Trophoblast cell (in vitro differentiated cells and primary cell): ENCODE data around the gene RAG1.
A peak's percentile ranks its signal among the peaks of the same experiment; 100 is the strongest.

Source experiments
- DNase-seq, 2 donors: peaks; one replicate each; pipeline ENCODE4 v3.0.0-alpha.2; 2016
- H2AFZ ChIP-seq: 2 replicates; pipeline ENCODE4 v1.6.1; 2013; ENCODE audit warnings: low read length, moderate library complexity, mild to moderate bottlenecking; ENCODE audit not compliant: insufficient read depth, poor library complexity
- H2AK5ac ChIP-seq: 2 replicates; pipeline ENCODE4 v1.6.1; 2013; ENCODE audit warnings: mild to moderate bottlenecking, low read length
- H2BK120ac ChIP-seq: 2 replicates; pipeline ENCODE4 v1.6.1; 2013; ENCODE audit warnings: low read length, mild to moderate bottlenecking, moderate library complexity; ENCODE audit not compliant: insufficient read depth, poor library complexity
- H2BK12ac ChIP-seq: 2 replicates; pipeline ENCODE4 v1.6.1; 2013; ENCODE audit warnings: mild to moderate bottlenecking, low read length, moderate library complexity
- H2BK5ac ChIP-seq: 2 replicates; pipeline ENCODE4 v1.6.1; 2013; ENCODE audit warnings: low read length, low read depth, moderate library complexity, mild to moderate bottlenecking; ENCODE audit not compliant: poor library complexity
- H3K14ac ChIP-seq: 2 replicates; pipeline ENCODE4 v1.6.1; 2013; ENCODE audit warnings: mild to moderate bottlenecking, low read length
- H3K18ac ChIP-seq: 2 replicates; pipeline ENCODE4 v1.6.1; 2013; ENCODE audit warnings: mild to moderate bottlenecking, low read length
- H3K23ac ChIP-seq: 2 replicates; pipeline ENCODE4 v1.6.1; 2013; ENCODE audit warnings: low read length
- H3K27ac ChIP-seq: 2 replicates; pipeline ENCODE4 v1.5.1; 2013; ENCODE audit warnings: low read depth, mild to moderate bottlenecking, inconsistent platforms, low read length, moderate library complexity
- H3K27me3 ChIP-seq: 2 replicates; pipeline ENCODE4 v1.6.1; 2013; ENCODE audit warnings: inconsistent platforms, mild to moderate bottlenecking, low read length, moderate library complexity; ENCODE audit not compliant: insufficient read depth
- H3K36me3 ChIP-seq, 2 experiments: 1 replicate in 1 of 2; 2 replicates in 1 of 2; pipeline ENCODE4 v1.6.1; 2013; ENCODE audit warnings: low read length in 2 of 2, mild to moderate bottlenecking in 2 of 2, moderate library complexity in 1 of 2; ENCODE audit not compliant: insufficient read depth in 2 of 2, control insufficient read depth in 1 of 2
- H3K4ac ChIP-seq: 2 replicates; pipeline ENCODE4 v1.6.1; 2013; ENCODE audit warnings: low read depth, mild to moderate bottlenecking, low read length, moderate library complexity
- H3K4me1 ChIP-seq, 2 experiments: 1 replicate in 1 of 2; 2 replicates in 1 of 2; pipeline ENCODE4 v1.6.1; 2013; ENCODE audit warnings: low read length in 2 of 2, mild to moderate bottlenecking in 2 of 2, moderate library complexity in 1 of 2; ENCODE audit not compliant: insufficient read depth in 2 of 2, control insufficient read depth in 1 of 2
- H3K4me2 ChIP-seq: 2 replicates; pipeline ENCODE4 v1.6.1; 2013; ENCODE audit warnings: inconsistent platforms, mild to moderate bottlenecking, low read length, moderate library complexity
- H3K4me3 ChIP-seq: 2 replicates; pipeline ENCODE4 v1.5.1; 2013; ENCODE audit warnings: mild to moderate bottlenecking, low read depth, low read length, inconsistent platforms
- H3K79me1 ChIP-seq: one replicate; pipeline ENCODE4 v1.6.1; 2013; ENCODE audit warnings: low read length
- H3K79me2 ChIP-seq: 2 replicates; pipeline ENCODE4 v1.6.1; 2013; ENCODE audit warnings: low read length, mild to moderate bottlenecking; ENCODE audit not compliant: control insufficient read depth, insufficient read depth, poor library complexity
- H3K9ac ChIP-seq: 2 replicates; pipeline ENCODE4 v1.6.1; 2013; ENCODE audit warnings: mild to moderate bottlenecking, low read length
- H3K9me3 ChIP-seq: 2 replicates; pipeline ENCODE4 v1.6.1; 2013; ENCODE audit warnings: low read depth, mild to moderate bottlenecking, control low read depth, inconsistent platforms, low read length; ENCODE audit not compliant: insufficient read depth
- H4K12ac ChIP-seq: 2 replicates; pipeline ENCODE4 v1.6.1; 2013; ENCODE audit warnings: low read depth, mild to moderate bottlenecking, low read length, moderate library complexity
- H4K8ac ChIP-seq: 2 replicates; pipeline ENCODE4 v1.6.1; 2013; ENCODE audit warnings: low read depth, mild to moderate bottlenecking, low read length, moderate library complexity
- H4K91ac ChIP-seq: one replicate; pipeline ENCODE4 v1.6.1; 2013; ENCODE audit warnings: low read depth, mild to moderate bottlenecking, low read length, moderate library complexity
- WGBS: extraction: QIAGEN DNeasy Blood & Tissue Kit; methylation state at CpG from one replicate; pipeline ENCODE4 v1.1.7; 2013; ENCODE audit warnings: missing lambda C conversion rate; ENCODE audit not compliant: insufficient read length, insufficient coverage; ENCODE audit errors: extremely low coverage; 5-methylcytosine and 5-hydroxymethylcytosine counted together

Gene RAG1

DNA sequence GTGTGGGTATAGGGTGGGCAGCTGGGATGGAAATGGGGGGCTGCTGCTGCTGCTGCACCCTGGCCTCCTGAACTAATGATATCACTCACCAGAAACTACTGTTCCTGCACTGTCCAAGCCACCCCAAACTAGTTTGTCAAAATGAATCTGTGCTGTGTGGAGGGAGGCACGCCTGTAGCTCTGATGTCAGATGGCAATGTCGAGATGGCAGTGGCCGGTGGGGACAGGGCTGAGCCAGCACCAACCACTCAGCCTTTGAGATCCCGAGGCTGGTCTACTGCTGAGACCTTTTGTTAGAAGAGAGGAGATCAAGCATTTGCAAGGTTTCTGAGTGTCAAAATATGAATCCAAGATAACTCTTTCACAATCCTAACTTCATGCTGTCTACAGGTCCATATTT lies 1.3 kb downstream of the RAG1 start:
- Histone ChIP-seq H4K91ac (no peak overlapping the region), H2AK5ac (no peak overlapping the region), H3K4me2 (no peak overlapping the region), H2AFZ (no peak overlapping the region), H3K4ac (no peak overlapping the region), H3K4me3 (no peak overlapping the region), H3K18ac (no peak overlapping the region), H3K27ac (no peak overlapping the region), H3K79me1 (peaks cover 2% of the 10 kb centered on the region), H3K23ac (no peak overlapping the region), H3K27me3 (no peaks in the 10 kb centered on the region), H3K14ac (no peak overlapping the region), H2BK12ac (no peak overlapping the region), H2BK120ac (no peak overlapping the region), H3K79me2 (no peaks in the 10 kb centered on the region), H3K9me3 (no peaks in the 10 kb centered on the region), H3K9ac (no peak overlapping the region), H3K36me3 (peaks cover 0 to 2% of the 10 kb centered on the region in 2 experiments), H3K4me1 (peaks cover 0 to 3% of the 10 kb centered on the region in 2 experiments), H4K8ac (no peak overlapping the region), H2BK5ac (no peak overlapping the region), H4K12ac (no peak overlapping the region)
- no peak for DNase-seq
- WGBS, result no CpG with 5 or more reads among the region's 4 CpGs

DNA sequence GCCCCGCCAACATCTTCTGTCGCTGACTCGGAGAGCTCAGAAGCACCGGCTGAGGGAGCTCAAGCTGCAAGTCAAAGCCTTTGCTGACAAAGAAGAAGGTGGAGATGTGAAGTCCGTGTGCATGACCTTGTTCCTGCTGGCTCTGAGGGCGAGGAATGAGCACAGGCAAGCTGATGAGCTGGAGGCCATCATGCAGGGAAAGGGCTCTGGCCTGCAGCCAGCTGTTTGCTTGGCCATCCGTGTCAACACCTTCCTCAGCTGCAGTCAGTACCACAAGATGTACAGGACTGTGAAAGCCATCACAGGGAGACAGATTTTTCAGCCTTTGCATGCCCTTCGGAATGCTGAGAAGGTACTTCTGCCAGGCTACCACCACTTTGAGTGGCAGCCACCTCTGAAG lies 6.7 kb downstream of the RAG1 start:
- H3K23ac ChIP-seq, result no peak overlapping the region
- peak in 1 of 2 donors; percentile 37 for DNase-seq
- H3K9ac ChIP-seq, result no peak overlapping the region
- H2AFZ ChIP-seq, result no peak overlapping the region
- H3K36me3 ChIP-seq, result peaks cover 0 to 2% of the 10 kb centered on the region in 2 experiments
- no peak overlapping the region for H3K18ac ChIP-seq
- no peak overlapping the region for H3K27ac ChIP-seq
- H3K4ac ChIP-seq, result no peak overlapping the region
- H3K4me1 ChIP-seq, result no peaks in the 10 kb centered on the region
- H3K4me2 ChIP-seq, result no peak overlapping the region
- no peak overlapping the region for H3K4me3 ChIP-seq
- H2BK12ac ChIP-seq, result no peak overlapping the region
- no peaks in the 10 kb centered on the region for H3K27me3 ChIP-seq
- H4K8ac ChIP-seq, result no peak overlapping the region
- no peak overlapping the region for H2AK5ac ChIP-seq
- H4K12ac ChIP-seq, result no peak overlapping the region
- WGBS, result no CpG with 5 or more reads among the region's 8 CpGs
- H2BK5ac ChIP-seq, result no peak overlapping the region
- no peak overlapping the region for H3K14ac ChIP-seq
- no peaks in the 10 kb centered on the region for H3K79me1 ChIP-seq
- no peaks in the 10 kb centered on the region for H3K79me2 ChIP-seq
- H2BK120ac ChIP-seq, result no peak overlapping the region
- peaks cover 2% of the 10 kb centered on the region for H3K9me3 ChIP-seq
- no peak overlapping the region for H4K91ac ChIP-seq

DNA sequence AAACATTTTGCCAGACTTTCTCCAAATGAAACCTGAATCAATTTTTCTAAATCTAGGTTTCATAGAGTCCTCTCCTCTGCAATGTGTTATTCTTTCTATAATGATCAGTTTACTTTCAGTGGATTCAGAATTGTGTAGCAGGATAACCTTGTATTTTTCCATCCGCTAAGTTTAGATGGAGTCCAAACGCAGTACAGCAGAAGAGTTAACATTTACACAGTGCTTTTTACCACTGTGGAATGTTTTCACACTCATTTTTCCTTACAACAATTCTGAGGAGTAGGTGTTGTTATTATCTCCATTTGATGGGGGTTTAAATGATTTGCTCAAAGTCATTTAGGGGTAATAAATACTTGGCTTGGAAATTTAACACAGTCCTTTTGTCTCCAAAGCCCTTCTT lies 9.6 kb downstream of the RAG1 start:
- WGBS, result no CpG with 5 or more reads among the region's 2 CpGs
- Histone ChIP-seq H4K12ac (no peak overlapping the region), H2BK120ac (no peak overlapping the region), H4K8ac (no peak overlapping the region), H2BK5ac (no peak overlapping the region), H3K4me2 (no peak overlapping the region), H3K4me1 (no peaks in the 10 kb centered on the region), H3K27ac (no peak overlapping the region), H3K79me1 (no peaks in the 10 kb centered on the region), H2BK12ac (no peak overlapping the region), H3K4me3 (no peak overlapping the region), H3K9me3 (peaks cover 6% of the 10 kb centered on the region), H3K27me3 (no peaks in the 10 kb centered on the region), H3K4ac (no peak overlapping the region), H3K18ac (no peak overlapping the region), H3K36me3 (peaks cover 0 to 2% of the 10 kb centered on the region in 2 experiments), H3K79me2 (no peaks in the 10 kb centered on the region), H3K23ac (no peak overlapping the region), H4K91ac (no peak overlapping the region), H3K14ac (no peak overlapping the region), H3K9ac (no peak overlapping the region), H2AFZ (no peak overlapping the region), H2AK5ac (no peak overlapping the region)
- no peak for DNase-seq

DNA sequence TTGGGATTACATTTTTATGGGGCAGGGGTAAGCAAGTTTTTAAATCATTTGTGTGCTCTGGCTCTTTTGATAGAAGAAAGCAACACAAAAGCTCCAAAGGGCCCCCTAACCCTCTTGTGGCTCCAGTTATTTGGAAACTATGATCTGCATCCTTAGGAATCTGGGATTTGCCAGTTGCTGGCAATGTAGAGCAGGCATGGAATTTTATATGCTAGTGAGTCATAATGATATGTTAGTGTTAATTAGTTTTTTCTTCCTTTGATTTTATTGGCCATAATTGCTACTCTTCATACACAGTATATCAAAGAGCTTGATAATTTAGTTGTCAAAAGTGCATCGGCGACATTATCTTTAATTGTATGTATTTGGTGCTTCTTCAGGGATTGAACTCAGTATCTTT lies 10.1 kb downstream of the RAG1 start:
- Histone ChIP-seq H3K9ac (no peak overlapping the region), H3K27ac (no peak overlapping the region), H3K9me3 (peaks cover 6% of the 10 kb centered on the region), H3K14ac (no peak overlapping the region), H2BK120ac (no peak overlapping the region), H3K18ac (no peak overlapping the region), H4K12ac (no peak overlapping the region), H3K4me2 (no peak overlapping the region), H2AK5ac (no peak overlapping the region), H3K4me3 (no peak overlapping the region), H2BK5ac (no peak overlapping the region), H3K36me3 (peaks cover 0 to 2% of the 10 kb centered on the region in 2 experiments), H4K91ac (no peak overlapping the region), H3K79me1 (no peaks in the 10 kb centered on the region), H4K8ac (no peak overlapping the region), H2BK12ac (no peak overlapping the region), H3K23ac (no peak overlapping the region), H3K79me2 (no peaks in the 10 kb centered on the region), H2AFZ (no peak overlapping the region), H3K4me1 (no peaks in the 10 kb centered on the region), H3K4ac (no peak overlapping the region), H3K27me3 (no peaks in the 10 kb centered on the region)
- no peak for DNase-seq
- no CpG with 5 or more reads among the region's 2 CpGs for WGBS
